EH (cell line): ENCODE measurements around the gene PIM2.
A peak's percentile ranks its signal among the peaks of the same experiment; 100 is the strongest.

Source experiments
- DNase-seq: peaks from one replicate; pipeline ENCODE4 v3.0.0-alpha.2; 2015; ENCODE audit warnings: low read depth

PIM2 gene

DNA sequence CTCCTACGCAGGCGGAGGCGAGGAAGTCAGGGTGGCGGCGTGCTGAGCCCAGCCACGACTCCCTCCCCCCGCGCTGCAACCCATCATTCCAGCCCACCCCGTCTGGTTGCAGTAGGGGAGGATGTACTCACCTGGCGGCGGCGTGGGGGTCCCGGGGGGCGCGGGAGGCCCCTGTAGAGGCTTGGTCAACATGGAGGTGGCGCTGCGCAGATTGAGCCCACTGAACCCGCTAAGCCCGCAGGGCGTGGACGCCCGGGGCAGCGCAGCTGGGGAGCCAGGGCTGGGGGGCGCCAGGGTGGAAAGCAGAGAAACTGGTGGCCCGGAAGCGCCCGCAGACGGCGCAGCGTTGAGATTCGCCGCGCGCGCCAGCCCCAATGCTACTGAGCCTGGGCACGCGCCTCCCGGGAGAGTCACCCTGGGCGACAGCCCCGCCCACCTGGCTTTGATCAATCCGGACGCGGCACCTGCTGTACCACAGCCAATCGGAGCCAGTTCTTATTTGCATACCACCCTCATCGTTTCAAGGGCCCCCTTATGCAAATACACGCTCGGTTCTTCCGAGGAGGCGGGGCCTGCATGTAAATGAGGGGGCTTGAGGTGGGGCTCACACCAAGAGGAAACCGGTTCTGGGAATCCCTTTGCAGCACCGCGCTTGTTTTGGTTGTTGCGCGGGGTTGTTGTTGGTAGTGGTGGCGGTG is at the start of gene PIM2:
TSS of gene PIM2 (minus strand) at position 382 of the 698 bp plus-strand sequence. CDS start at position 192, 190 bp downstream.
- DNase-seq, result peak; percentile 88

DNA sequence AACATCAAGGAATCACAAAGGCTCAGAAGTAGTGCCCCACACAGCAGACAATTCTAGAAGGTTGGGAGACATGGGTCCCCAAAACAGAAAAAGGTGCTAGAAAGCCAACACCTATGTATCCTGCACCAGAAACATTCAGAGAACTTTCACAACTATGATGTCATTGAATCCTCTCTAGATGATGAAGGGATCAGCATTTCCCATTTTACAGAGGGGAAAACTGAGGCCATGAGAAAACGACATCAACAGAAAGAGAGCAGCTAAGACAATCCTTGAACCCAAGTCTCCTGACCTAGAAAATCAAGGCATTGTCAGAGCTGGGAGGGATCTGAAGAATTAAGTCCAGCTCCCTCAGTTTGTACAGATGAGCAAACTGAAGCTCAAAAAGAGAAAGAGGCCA is 49.6 kb upstream of the PIM2 start:
- DNase-seq, result no peak

DNA sequence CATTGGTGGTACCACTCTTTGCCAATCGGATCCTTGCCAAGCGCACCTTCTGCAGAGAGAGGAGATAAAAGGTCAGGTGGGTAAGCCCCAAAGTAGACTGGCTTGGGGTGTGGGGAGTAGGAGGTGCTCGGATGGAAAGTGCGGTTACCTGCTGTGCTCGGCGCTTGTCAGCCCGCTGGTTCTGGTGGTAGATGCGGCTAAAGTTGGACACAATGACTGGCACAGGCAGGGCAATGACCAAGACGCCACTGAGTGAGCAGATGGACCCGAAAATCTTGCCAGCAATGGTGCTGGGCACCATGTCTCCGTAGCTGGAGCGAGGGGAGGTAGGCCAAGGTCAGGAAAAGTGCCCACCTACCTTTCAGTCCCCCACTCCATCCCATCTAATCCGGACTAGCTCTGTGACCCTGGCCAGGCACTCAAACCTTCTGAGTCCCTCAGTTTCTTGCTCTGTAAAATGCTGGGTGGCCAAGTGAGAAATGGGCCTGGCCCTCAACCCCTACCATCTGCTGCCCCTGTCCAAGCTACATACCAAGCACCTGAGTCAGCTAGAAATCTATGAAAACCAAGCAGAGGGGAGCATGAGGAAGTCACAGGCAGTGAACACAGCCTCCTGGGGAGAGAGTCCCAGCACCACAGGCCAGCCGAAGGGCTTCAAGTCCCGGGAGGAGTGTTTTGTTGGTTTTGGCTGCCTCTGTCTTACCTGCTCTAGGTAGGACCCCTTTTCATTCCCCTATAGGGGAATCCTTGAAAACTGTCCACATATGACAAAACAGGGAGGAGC is 48.2 kb upstream of the PIM2 start:
- DNase-seq, result peak; percentile 71

DNA sequence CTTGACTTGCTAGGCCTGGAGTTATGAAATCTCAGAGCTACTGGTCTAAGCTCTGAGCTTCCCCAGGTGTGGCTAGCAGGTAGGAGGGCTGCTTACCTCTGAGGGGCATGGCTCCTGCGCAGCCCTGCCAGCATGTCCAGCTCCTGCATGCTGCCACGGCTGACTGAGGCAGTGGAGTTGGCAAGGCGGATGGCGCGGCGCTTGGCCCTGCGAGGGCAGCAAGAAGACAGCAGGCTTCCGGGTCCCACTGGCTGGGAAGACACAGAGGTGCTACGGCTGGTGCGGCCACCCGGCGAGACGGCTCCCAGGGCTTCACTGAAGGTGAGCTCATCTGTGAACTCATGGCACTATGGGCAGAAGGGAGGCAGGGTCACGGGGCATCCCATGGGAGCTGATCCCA is 47.1 kb upstream of the PIM2 start:
- no peak for DNase-seq

DNA sequence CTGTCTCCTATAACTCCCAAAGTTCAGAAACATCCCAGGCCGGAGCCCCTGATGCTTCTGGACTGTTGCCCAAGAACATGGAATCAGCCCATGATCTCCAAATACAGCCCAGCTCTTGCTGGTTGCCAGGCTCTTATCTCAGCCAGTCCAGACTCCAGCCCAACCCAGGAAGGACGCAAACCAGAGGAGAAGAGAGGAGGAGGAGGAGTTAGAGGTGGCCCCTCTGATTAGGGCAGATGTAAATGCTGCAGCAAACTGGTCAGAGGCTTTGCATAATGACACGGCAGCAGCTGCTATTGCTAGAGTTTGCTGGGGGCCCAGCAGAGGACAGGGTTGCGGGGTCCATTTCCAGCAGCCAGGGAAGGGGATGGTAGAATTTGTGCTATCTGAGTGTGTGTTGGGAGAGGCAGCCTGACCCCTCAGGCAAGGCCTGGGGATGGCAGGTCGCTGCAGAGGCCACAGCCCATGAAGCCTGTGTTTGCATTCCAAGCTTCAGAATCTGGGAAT is 42.8 kb upstream of the PIM2 start:
- DNase-seq, result no peak

DNA sequence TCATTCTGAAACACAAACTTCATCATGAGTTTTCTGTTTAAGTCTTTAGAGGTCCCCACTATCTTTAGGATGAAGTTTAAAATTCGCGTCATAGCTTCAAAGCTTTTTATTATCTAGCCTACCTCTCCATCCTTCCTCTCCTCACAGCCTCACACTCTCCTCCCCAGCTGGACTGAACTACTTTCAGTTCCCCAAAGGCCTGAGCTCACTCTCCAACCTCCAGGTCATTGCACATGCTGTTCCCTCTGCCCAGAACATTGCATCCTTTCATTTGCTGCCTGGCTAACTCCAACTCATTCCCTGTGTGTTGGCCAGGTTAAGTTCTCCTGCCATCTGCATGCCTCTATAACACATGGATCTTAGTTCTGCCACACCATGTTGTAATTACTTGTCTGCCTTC is 41.5 kb upstream of the PIM2 start:
- DNase-seq, result no peak

GRCh38 chrX:48958635-48959094 is 39.8 kb upstream of the PIM2 start:
- DNase-seq, result peak; percentile 78

- peak; percentile 98 for DNase-seq
Measured at GRCh38 chrX:48957827-48958634, 39.2 kb upstream of the PIM2 start.

GRCh38 chrX:48957477-48957826 is 38.6 kb upstream of the PIM2 start, which contains the start of gene OTUD5:
Gene OTUD5 (minus strand): TSS chrX:48957607. CDS start chrX:48957570, 37 bp downstream.
- no peak for DNase-seq

DNA sequence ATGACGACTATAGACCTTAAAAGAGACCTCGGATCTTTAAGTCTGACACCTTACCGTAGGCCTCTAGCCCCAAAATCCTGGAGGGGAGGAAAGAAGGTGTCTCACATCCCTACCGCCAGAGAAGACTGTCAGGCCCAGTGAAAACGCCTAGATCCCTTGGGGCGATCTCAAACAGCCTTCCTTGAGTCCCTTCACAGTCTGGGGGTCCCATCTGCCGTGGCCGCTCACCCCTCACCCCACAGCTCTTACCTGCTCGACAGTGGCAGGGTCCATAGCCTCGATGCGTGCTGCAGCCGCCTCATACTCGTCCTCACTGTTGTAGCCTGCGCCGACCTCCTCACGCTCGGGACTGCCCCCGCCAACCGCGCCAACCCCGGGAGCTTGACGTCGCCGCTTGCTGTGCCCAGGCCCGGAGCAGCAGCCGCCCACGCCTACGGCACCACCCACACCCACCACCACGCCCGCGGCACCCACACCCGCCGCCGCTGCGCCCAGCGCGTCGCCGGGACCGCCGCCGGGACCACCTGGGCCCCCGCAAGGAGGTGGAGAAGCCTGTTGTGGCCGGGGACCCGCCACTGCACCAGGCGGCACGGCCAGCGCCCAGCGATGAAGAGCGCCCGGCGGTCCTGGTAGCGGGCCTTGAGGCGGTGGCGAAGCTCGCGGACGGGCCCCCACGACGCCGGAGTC is 38.0 kb upstream of the PIM2 start:
- no peak for DNase-seq

DNA sequence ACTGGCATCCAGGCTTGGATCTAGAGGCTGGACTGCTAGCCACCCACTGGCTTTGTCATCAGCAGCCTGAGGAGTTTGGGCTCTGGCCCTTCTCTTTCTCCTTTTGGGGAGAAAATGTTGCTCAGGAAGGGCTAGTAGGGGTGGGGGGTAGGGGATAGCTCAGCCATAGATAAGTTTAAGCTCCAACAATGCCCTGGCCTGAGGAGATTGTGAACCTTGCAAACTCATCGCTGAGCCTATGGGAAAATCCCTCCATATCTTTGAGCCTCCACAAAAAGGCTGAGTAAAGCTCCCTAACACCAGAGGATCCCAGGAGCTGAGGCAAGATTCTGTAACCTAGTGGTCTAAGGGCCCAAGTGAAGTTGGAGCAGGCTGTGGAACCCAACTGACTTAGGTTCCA is 29.8 kb upstream of the PIM2 start:
- no peak for DNase-seq

DNA sequence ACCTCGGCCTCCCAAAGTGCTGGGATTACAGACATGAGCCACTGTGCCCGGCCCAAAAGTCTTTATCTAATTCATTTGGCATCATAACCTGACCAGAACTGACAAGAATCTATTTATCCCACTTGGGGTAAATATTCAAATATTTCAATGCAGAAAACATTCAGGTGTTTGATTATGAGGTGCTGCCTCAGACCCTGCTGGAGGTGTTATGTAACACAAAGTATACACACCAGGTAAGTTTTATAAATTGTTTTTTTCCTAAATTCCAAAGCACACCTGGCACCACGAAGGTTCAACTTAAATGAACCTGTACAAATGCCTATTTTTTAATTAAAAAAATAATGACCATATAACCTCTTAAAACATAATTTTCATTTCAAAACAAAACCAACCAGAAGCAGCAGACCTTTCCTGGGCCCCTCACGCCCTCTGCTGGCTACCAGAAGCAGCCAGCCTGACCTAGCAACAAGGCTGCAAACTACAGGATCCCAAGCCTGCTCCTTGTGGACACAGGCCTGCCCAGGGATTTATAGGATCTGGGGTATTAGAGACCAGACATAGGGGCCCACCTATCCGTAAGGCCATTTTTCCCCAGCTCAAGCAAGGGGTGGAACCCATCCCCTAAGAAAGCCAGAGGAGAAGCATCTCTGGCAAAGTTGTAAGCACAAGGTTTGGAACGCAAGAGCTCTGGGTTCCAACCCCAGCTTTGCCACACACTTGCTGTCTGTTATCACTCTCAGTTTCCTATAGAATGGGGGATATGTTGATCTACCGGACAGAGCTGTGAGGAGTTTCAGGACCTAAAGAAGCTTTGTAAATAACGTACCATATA is 26.9 kb upstream of the PIM2 start:
- DNase-seq, result peak; percentile 54

- DNase-seq, result no peak
Measured at GRCh38 chrX:48942895-48943294, 24.1 kb upstream of the PIM2 start.

- no peak for DNase-seq
Measured at GRCh38 chrX:48940404-48940955, 21.7 kb upstream of the PIM2 start.

- no peak for DNase-seq
Measured at GRCh38 chrX:48939524-48940228, 20.9 kb upstream of the PIM2 start.

GRCh38 chrX:48938721-48939425 is 20.0 kb upstream of the PIM2 start:
- DNase-seq, result no peak

DNA sequence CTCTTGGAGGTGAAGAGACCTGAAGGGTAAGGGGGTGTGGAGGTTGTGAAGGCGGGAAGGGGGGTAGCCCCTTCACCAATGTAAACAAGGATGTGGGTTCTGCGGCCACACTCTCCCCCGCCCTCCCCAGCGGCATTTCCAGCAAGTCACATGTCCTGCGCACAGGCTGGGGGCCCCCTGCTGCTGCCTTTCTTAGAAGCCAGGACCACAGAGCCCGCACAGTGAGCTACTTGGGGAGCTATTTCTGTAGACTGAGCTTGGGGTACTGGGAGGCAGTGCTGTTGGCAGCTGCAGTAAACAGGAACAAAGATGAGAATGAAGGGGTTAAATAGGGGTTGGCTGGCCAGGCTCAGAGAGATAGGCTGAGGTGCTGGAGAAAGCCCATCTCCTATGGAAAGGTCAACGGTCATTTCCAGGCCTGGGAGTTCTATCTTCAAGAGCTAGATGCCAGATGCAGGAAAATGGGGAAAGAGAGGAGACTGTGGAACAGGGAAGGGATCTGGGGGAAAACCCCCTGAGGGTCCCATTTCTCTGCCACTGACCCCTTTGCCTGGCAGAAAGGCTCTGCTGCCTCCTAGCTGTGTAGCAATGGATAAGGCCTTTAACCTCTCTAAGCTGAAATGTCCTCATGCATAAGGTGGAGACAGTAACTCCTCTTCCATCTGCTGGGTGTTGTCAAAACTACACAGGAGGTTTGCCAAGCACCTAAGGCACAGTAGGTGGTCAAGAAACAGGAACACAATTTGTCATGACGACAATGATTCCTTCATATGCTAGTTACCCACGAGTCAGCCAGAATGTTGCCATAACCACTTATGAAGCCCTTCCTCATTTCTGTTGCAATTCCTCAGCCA is 18.5 kb upstream of the PIM2 start:
- DNase-seq, result no peak

DNA sequence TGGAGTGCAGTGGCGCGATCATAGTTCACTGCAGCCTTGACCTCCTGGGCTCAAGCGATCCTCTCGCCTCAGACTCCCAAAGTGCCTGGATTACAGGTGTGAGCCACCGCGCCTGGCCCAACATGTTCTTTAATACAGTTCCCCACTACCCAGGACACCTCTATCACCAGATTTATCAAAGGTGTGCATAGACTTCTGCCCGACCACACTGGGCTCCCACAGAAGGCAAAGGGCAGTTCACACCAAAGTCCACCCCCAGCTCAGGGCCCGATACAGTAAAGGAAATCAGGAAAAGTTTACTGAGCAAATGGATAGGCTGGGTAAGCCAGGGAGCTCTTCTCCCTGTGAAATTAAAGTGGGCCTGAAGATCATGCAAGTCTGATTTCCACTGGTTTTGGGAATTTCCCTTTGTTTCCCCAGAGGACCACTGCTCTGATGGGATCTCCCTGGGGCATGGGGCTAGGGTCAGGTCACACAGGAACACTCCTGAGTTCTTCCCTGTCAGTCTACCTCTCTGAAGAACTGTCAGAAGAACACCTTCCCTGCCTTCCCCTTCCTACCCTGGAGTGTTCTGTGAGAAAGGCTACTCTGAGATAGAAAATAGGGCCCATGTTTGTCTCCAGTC is 17.7 kb upstream of the PIM2 start:
- DNase-seq, result no peak
